ENCODE results near the gene POLD2. TPM values are rescaled to one million over a fixed set of nuclear protein-coding genes. Genes with fewer than 3 reads are reported as not detected.
A peak's percentile ranks its signal among the peaks of the same experiment; 100 is the strongest.

Gene POLD2
- total and polyA plus RNA-seq, 2 of the 13 experiments (the other 11 are each of a cell fraction or from before 2014, with no cell fraction given), result 87.6 to 95.1 TPM

DNA sequence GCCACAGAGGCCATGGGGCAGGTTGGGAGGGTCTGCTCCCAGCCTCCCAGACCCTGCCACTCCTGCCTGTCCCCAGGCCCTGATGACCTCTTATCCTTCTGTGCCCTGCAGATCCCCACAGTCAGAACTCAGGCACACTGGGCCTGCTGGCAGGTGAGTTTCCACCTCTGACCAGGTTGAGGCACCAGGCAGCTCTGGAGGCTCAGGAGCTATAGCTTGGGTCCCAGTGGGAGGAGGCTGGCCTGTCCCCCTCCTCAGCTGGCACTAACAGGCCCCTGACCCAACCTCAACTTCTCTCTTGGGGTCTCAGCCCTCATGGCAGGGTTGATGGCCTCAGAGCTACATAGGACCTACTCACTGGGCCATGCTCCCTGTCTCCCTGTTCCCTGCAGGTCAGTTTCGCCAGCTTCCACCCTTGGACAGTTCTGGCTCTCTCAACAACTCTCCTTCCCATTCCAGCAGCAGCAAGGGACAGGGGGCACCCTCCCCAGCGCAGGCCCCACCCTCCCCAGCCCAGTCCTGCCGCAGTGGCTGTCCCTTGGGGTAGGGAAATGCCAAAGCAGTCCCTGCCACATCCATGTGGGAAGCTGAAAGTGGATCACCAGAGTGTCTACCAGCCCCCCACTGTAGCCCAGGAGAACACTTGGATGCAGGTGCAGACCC is 21.9 kb downstream of the POLD2 start (continued):
- TF ChIP-seq ZNF616 (CRISPR knock-in tag; IDR thresholded peaks at IDR 0.05; ENCODE audit: low read depth), result no peak
- TF ChIP-seq, protein P1, sequence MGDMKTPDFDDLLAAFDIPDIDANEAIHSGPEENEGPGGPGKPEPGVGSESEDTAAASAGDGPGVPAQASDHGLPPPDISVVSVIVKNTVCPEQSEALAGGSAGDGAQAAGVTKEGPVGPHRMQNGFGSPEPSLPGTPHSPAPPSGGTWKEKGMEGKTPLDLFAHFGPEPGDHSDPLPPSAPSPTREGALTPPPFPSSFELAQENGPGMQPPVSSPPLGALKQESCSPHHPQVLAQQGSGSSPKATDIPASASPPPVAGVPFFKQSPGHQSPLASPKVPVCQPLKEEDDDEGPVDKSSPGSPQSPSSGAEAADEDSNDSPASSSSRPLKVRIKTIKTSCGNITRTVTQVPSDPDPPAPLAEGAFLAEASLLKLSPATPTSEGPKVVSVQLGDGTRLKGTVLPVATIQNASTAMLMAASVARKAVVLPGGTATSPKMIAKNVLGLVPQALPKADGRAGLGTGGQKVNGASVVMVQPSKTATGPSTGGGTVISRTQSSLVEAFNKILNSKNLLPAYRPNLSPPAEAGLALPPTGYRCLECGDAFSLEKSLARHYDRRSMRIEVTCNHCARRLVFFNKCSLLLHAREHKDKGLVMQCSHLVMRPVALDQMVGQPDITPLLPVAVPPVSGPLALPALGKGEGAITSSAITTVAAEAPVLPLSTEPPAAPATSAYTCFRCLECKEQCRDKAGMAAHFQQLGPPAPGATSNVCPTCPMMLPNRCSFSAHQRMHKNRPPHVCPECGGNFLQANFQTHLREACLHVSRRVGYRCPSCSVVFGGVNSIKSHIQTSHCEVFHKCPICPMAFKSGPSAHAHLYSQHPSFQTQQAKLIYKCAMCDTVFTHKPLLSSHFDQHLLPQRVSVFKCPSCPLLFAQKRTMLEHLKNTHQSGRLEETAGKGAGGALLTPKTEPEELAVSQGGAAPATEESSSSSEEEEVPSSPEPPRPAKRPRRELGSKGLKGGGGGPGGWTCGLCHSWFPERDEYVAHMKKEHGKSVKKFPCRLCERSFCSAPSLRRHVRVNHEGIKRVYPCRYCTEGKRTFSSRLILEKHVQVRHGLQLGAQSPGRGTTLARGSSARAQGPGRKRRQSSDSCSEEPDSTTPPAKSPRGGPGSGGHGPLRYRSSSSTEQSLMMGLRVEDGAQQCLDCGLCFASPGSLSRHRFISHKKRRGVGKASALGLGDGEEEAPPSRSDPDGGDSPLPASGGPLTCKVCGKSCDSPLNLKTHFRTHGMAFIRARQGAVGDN (CRISPR knock-in tag; IDR thresholded peaks at IDR 0.05), result peak; percentile 47; the same call in 1 of the 2 replicates
- no peak for TF ChIP-seq STAT5B (CRISPR knock-in tag; IDR thresholded peaks at IDR 0.05)
- TF ChIP-seq ZNF292 (CRISPR knock-in tag; IDR thresholded peaks at IDR 0.05; ENCODE audit: borderline replicate concordance, low read depth), result 0 out of 2 replicates have a peak, but pooled peaks have one; percentile 6
- no peak for TF ChIP-seq CREB3 (CRISPR knock-in tag; IDR thresholded peaks at IDR 0.05)
- no peak for TF ChIP-seq HMGXB4 (CRISPR knock-in tag; IDR thresholded peaks at IDR 0.05; ENCODE audit: borderline replicate concordance in 1 of 2, low read depth in 1 of 2)
- no peak for TF ChIP-seq ZNF841 (CRISPR knock-in tag; IDR thresholded peaks at IDR 0.05; ENCODE audit: borderline replicate concordance)
- TF ChIP-seq ZMAT3 (CRISPR knock-in tag; conservative IDR thresholded peaks at IDR 0.05), result no peak
- no peak for TF ChIP-seq ZNF225 (CRISPR knock-in tag; IDR thresholded peaks at IDR 0.05)
- no peak for TF ChIP-seq ZNF773 (CRISPR knock-in tag; IDR thresholded peaks at IDR 0.05; ENCODE audit: borderline replicate concordance)
- TF ChIP-seq ZNF7 (CRISPR knock-in tag; IDR thresholded peaks at IDR 0.05), result no peak
- TF ChIP-seq, protein P2, sequence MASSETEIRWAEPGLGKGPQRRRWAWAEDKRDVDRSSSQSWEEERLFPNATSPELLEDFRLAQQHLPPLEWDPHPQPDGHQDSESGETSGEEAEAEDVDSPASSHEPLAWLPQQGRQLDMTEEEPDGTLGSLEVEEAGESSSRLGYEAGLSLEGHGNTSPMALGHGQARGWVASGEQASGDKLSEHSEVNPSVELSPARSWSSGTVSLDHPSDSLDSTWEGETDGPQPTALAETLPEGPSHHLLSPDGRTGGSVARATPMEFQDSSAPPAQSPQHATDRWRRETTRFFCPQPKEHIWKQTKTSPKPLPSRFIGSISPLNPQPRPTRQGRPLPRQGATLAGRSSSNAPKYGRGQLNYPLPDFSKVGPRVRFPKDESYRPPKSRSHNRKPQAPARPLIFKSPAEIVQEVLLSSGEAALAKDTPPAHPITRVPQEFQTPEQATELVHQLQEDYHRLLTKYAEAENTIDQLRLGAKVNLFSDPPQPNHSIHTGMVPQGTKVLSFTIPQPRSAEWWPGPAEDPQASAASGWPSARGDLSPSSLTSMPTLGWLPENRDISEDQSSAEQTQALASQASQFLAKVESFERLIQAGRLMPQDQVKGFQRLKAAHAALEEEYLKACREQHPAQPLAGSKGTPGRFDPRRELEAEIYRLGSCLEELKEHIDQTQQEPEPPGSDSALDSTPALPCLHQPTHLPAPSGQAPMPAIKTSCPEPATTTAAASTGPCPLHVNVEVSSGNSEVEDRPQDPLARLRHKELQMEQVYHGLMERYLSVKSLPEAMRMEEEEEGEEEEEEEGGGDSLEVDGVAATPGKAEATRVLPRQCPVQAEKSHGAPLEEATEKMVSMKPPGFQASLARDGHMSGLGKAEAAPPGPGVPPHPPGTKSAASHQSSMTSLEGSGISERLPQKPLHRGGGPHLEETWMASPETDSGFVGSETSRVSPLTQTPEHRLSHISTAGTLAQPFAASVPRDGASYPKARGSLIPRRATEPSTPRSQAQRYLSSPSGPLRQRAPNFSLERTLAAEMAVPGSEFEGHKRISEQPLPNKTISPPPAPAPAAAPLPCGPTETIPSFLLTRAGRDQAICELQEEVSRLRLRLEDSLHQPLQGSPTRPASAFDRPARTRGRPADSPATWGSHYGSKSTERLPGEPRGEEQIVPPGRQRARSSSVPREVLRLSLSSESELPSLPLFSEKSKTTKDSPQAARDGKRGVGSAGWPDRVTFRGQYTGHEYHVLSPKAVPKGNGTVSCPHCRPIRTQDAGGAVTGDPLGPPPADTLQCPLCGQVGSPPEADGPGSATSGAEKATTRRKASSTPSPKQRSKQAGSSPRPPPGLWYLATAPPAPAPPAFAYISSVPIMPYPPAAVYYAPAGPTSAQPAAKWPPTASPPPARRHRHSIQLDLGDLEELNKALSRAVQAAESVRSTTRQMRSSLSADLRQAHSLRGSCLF (CRISPR knock-in tag; IDR thresholded peaks at IDR 0.05; ENCODE audit: borderline replicate concordance), result no peak
- TF ChIP-seq ZKSCAN8 (CRISPR knock-in tag; IDR thresholded peaks at IDR 0.05; ENCODE audit: borderline replicate concordance), result no peak
- TF ChIP-seq KDM5B (CRISPR knock-in tag; IDR thresholded peaks at IDR 0.05; ENCODE audit: borderline replicate concordance), result 0 out of 2 replicates have a peak, but pooled peaks have one; percentile 27
- TF ChIP-seq IKZF5 (CRISPR knock-in tag; IDR thresholded peaks at IDR 0.05), result no peak
